HG03135 (cell line): ENCODE data around the gene AOC3.
"Not testable (repeated sequence)": the region's sequence is repeated elsewhere in the genome, so short reads cannot be mapped to it uniquely, and the experiment has no call there.

Experiments used
- ATAC-seq: cut with Tn5 transposase; IDR thresholded peaks from one replicate; pipeline ENCODE4 v1.9.1; 2021; ENCODE audit warnings: mild to moderate bottlenecking, moderate library complexity; ENCODE audit not compliant: unreplicated experiment

AOC3 gene

GRCh38 chr17:42844761-42845555 is 6.0 kb upstream of the AOC3 start:
- no peak for ATAC-seq

- ATAC-seq = no peak
These were observed 5.5 kb upstream of the AOC3 start for GRCh38 chr17:42845556-42845917.

GRCh38 chr17:42845918-42846593 is 4.9 kb upstream of the AOC3 start:
- ATAC-seq = no peak

GRCh38 chr17:42846594-42847280 is 4.3 kb upstream of the AOC3 start:
- no peak for ATAC-seq

- no peak for ATAC-seq
These were observed 2.9 kb upstream of the AOC3 start for GRCh38 chr17:42848093-42848492.

- no peak for ATAC-seq
These were observed 2.0 kb upstream of the AOC3 start for GRCh38 chr17:42849031-42849430.

- no peak for ATAC-seq
These were observed 1.4 kb upstream of the AOC3 start for GRCh38 chr17:42849451-42850181.

- not testable (repeated sequence) for ATAC-seq
These were observed 607 bp downstream of the AOC3 start for GRCh38 chr17:42851371-42852240.

- no peak for ATAC-seq
These were observed 1.4 kb downstream of the AOC3 start for GRCh38 chr17:42852351-42852750.

- no peak for ATAC-seq
These were observed 2.0 kb downstream of the AOC3 start for GRCh38 chr17:42853004-42853403.

- ATAC-seq = no peak
These were observed 2.6 kb downstream of the AOC3 start for GRCh38 chr17:42853597-42853967.

- no peak for ATAC-seq
These were observed 3.2 kb downstream of the AOC3 start for GRCh38 chr17:42853968-42854790.

- no peak for ATAC-seq
These were observed 4.1 kb downstream of the AOC3 start for GRCh38 chr17:42855048-42855596.

- ATAC-seq = not testable (repeated sequence)
These were observed 5.1 kb downstream of the AOC3 start for GRCh38 chr17:42856093-42856492.

- ATAC-seq = not testable (repeated sequence)
These were observed 5.5 kb downstream of the AOC3 start for GRCh38 chr17:42856516-42856915.

GRCh38 chr17:42857389-42857788 is 6.4 kb downstream of the AOC3 start:
- no peak for ATAC-seq

GRCh38 chr17:42865638-42866094 is 14.7 kb downstream of the AOC3 start:
- no peak for ATAC-seq

- no peak for ATAC-seq
These were observed 15.2 kb downstream of the AOC3 start for GRCh38 chr17:42866216-42866615.
